Mammary epithelial cell (primary cell): ENCODE results near the gene IMPG2.

ENCODE experiments used
- CTCF ChIP-seq, 2 donors: IDR thresholded peaks in 1 of 2; conservative IDR thresholded peaks in 1 of 2; 2 replicates each; pipeline ENCODE4 v1.5.1; 2011 to 2012; ENCODE audit warnings: inconsistent platforms in 2 of 2, low read length in 2 of 2, mild to moderate bottlenecking in 2 of 2, control low read depth in 1 of 2, low read depth in 1 of 2; ENCODE audit not compliant: insufficient read depth in 1 of 2; ENCODE audit errors: extremely low read depth in 1 of 2
- EZH2 ChIP-seq: IDR thresholded peaks from 2 replicates; pipeline ENCODE4 v1.6.1; 2012; ENCODE audit warnings: low read length, inconsistent platforms, borderline replicate concordance

DNA sequence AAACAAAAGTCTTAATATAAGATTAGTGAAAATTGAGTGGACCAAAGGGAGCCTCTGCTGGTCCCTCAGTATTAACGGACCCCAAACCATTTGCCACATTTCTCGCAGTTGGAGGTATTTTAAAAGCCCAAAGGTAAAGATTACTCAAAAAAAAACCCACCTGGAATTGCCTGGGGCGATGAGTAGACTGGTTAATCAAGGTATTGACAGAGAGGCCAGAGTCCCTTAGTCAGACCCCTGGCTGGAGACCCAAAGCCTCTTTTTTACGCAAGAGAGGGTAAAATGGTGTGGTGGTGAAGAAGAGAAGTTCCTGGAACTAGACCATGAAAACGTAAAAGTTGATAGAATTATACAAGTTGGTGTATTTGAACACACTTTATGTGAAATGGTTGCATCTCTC, 137.2 kb downstream of the IMPG2 start:
- TF ChIP-seq CTCF (conservative IDR thresholded peaks at IDR 0.05 in 1 of 2, IDR thresholded peaks at IDR 0.05 in 1 of 2; ENCODE audit: extremely low read depth in 1 of 2, insufficient read depth in 1 of 2, low read depth in 1 of 2, low read length in 2 of 2) (no peak), EZH2 (no peak)
